GM19468 (cell line): Measurements from ENCODE around the gene DAZL.
"Not testable (repeated sequence)": the region's sequence is repeated elsewhere in the genome, so short reads cannot be mapped to it uniquely, and the experiment has no call there.

ENCODE experiments used
- ATAC-seq: cut with Tn5 transposase; IDR thresholded peaks from one replicate; pipeline ENCODE4 v1.9.1; 2021; ENCODE audit warnings: mild to moderate bottlenecking, moderate library complexity, moderate number of reproducible peaks; ENCODE audit not compliant: unreplicated experiment; ENCODE audit errors: extremely low read depth

Gene DAZL

GRCh38 chr3:16604887-16605602 lies at the start of gene DAZL:
Gene DAZL (minus strand): TSS chr3:16605423. CDS start chr3:16605205, 218 bp downstream.
- no peak for ATAC-seq

GRCh38 chr3:16654976-16655375 lies 49.8 kb upstream of the DAZL start:
- no peak for ATAC-seq

GRCh38 chr3:16653712-16654111 lies 48.5 kb upstream of the DAZL start:
- no peak for ATAC-seq

- no peak for ATAC-seq
Observed at GRCh38 chr3:16647668-16648067, 42.4 kb upstream of the DAZL start.

- no peak for ATAC-seq
Observed at GRCh38 chr3:16639806-16640205, 34.6 kb upstream of the DAZL start.

GRCh38 chr3:16633948-16634347 lies 28.7 kb upstream of the DAZL start:
- ATAC-seq, result no peak

GRCh38 chr3:16632395-16632794 lies 27.2 kb upstream of the DAZL start:
- no peak for ATAC-seq

- no peak for ATAC-seq
Observed at GRCh38 chr3:16618721-16619120, 13.5 kb upstream of the DAZL start.

- not testable (repeated sequence) for ATAC-seq
Observed at GRCh38 chr3:16617155-16617554, 11.9 kb upstream of the DAZL start.

GRCh38 chr3:16616083-16616482 lies 10.9 kb upstream of the DAZL start:
- no peak for ATAC-seq

GRCh38 chr3:16614033-16615031 lies 9.1 kb upstream of the DAZL start:
- ATAC-seq, result no peak

- ATAC-seq, result no peak
Observed at GRCh38 chr3:16609927-16610580, 4.8 kb upstream of the DAZL start.

- ATAC-seq, result no peak
Observed at GRCh38 chr3:16608816-16609215, 3.6 kb upstream of the DAZL start.

- ATAC-seq, result no peak
Observed at GRCh38 chr3:16607718-16608117, 2.5 kb upstream of the DAZL start.

- ATAC-seq, result no peak
Observed at GRCh38 chr3:16606398-16606797, 1.2 kb upstream of the DAZL start.

GRCh38 chr3:16605966-16606365 lies 743 bp upstream of the DAZL start:
- no peak for ATAC-seq

GRCh38 chr3:16604433-16604832 lies 790 bp downstream of the DAZL start:
- ATAC-seq, result no peak

- no peak for ATAC-seq
Observed at GRCh38 chr3:16601537-16602005, 3.7 kb downstream of the DAZL start.

- ATAC-seq, result no peak
Observed at GRCh38 chr3:16600780-16601536, 4.3 kb downstream of the DAZL start.

- ATAC-seq, result no peak
Observed at GRCh38 chr3:16599694-16600093, 5.5 kb downstream of the DAZL start.
